ENCODE measurements around the gene CAPSL. TPM values are rescaled to one million over a fixed set of nuclear protein-coding genes. Genes with fewer than 3 reads are reported as not detected.
"Not testable (repeated sequence)": the region's sequence is repeated elsewhere in the genome, so short reads cannot be mapped to it uniquely, and the experiment has no call there.

The CAPSL gene
- polyA plus RNA-seq, 3 donors: not detected

GRCh38 chr5:35856186-35856764, 82.1 kb downstream of the CAPSL start:
- WGBS, 3 donors: 92 to 95% (median 94%) methylated on average over 5 of the region's 5 CpGs
- H3K27ac ChIP-seq (ENCODE audit: low read depth, low read length): not testable (repeated sequence)

DNA sequence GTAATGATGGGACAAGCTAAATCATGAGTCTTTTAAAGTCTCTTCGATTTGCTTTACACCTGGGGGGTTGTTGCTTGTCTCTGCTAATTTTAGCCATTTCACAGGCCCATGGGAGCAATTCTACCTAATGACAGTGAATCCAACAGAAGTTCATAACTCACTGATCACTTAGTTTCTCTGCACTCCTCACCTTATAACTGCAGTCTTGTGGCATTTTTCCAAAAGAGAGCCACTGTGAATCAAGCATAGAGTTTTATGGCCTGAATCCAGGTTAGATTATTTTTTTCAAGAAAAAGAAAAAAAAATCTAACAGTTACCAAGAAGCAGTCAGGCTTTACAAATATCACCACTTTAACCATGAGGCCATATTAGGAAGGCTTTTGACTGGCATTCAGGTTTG, 83.2 kb downstream of the CAPSL start:
- WGBS, 3 donors: 50 to 78% (median 71%) methylated on average over 1 of the region's 1 CpG
- no peak overlapping the region for H3K27ac ChIP-seq (ENCODE audit: low read depth, low read length)

Other genes starting within 250 kb of the CAPSL start
- gene IL7R, start 81.7 kb downstream of the CAPSL start, polyA plus RNA-seq: 1 to 10 TPM; 1.3 to 4.3 (median 2.8) TPM
- gene UGT3A1, start 52.8 kb upstream of the CAPSL start, polyA plus RNA-seq: not detected
- not detected for gene UGT3A2, start 128.3 kb upstream of the CAPSL start, polyA plus RNA-seq
- gene LMBRD2, start 213.3 kb upstream of the CAPSL start, polyA plus RNA-seq: 1 to 10 TPM; 2.3 to 3.1 (median 2.6) TPM
- gene SKP2, start 213.5 kb upstream of the CAPSL start, polyA plus RNA-seq: 1 to 10 TPM; 2.3 to 7.9 (median 4.0) TPM